ENCODE measurements around the gene TRIM8. TPM values are rescaled to one million over a fixed set of nuclear protein-coding genes. Genes with fewer than 3 reads are reported as not detected.

TRIM8 gene
- total and polyA plus RNA-seq, 9 of the 15 experiments (the other 6 are each of a cell fraction or from before 2014, with no cell fraction given): 1.7 to 26.0 (median 9.1) TPM

GRCh38 chr10:102644646-102645387 is 538 bp downstream of the TRIM8 start (continued):
- TF ChIP-seq ZBTB34 (CRISPR knock-in tag; IDR thresholded peaks at IDR 0.05): peak; percentile 6; the same call in 1 of the 2 replicates

GRCh38 chr10:102645388-102645740 is 1.1 kb downstream of the TRIM8 start:
- Histone ChIP-seq H3K9me3 (replicated peaks; ENCODE audit: control insufficient read depth, insufficient read depth, low read depth, low read length) (no peaks in the 10 kb centered on the region), H4K20me1 (replicated peaks; ENCODE audit: control insufficient read depth, insufficient read depth, low read length) (0 out of 2 replicates have a peak, but pooled peaks cover 4% of the 10 kb centered on the region), H3K9me1 (ENCODE audit: control insufficient read depth, insufficient read depth, low read length) (peaks cover 2% of the 10 kb centered on the region), H3K4me2 (ENCODE audit: insufficient read depth, low read length) (peak overlapping the region; percentile 87), H2AFZ (ENCODE audit: low read depth, low read length) (peak overlapping the region; percentile 51), H3K36me3 (ENCODE audit: control insufficient read depth, insufficient read depth, low read length) (peaks cover 3% of the 10 kb centered on the region; the same call in 2 of the 3 replicates), H3K79me2 (ENCODE audit: control insufficient read depth, insufficient read depth, low read length) (peaks cover 75% of the 10 kb centered on the region), H3K27me3 (ENCODE audit: control insufficient read depth in 2 of 2, insufficient read depth in 2 of 2, low read length in 2 of 2) (no peaks in the 10 kb centered on the region), H3K4me1 (replicated peaks in 1 of 2; ENCODE audit: control insufficient read depth in 2 of 2, insufficient read depth in 2 of 2, low read length in 2 of 2) (peaks cover 6 to 72% of the 10 kb centered on the region in 2 experiments; a peak in 4 of 5 replicates), H3K9ac (ENCODE audit: insufficient read depth in 1 of 2, low read depth in 2 of 2, low read length in 2 of 2) (peak overlapping the region; percentile 80 to 98), H3K4me3 (peak overlapping the region; percentile 78), H3K27ac (ENCODE audit: extremely low read depth, low read depth, low read length) (peak overlapping the region; percentile 89)
- ChIA-PET POLR2A (interaction anchor here (0.9 to 6.2 kb wide), 8 partner anchors 13 to 273 kb away, joined by 3 to 60 read pairs (median 4); partner anchors contain the start of genes ARL3, CNNM2 and SFXN2), CTCF (ENCODE audit: low intra/inter-chr PET ratio) (no interaction called here)
- peak; percentile 1 for ATAC-seq
- WGBS (ENCODE audit: insufficient coverage, low coverage, missing lambda C conversion rate): 0% methylated on average over 10 of the region's 12 CpGs
- in situ Hi-C loops (cut with MboI) (no loop called here), intact Hi-C loops (cut with micrococcal nuclease) (loop anchor here (5.0 kb wide), 1 partner anchor 67 kb away; the partner anchor contains the start of genes ARL3 and SFXN2)
- no TSS peak for BruUV-seq (replicated peaks)
- peak in 1 of 4 experiments; percentile 59 for DNase-seq (ENCODE audit: extremely low read depth in 1 of 4, low spot score in 3 of 4)
- no peak for FAIRE-seq
- TF ChIP-seq FOXK2 (conservative IDR thresholded peaks at IDR 0.05 in 1 of 2, IDR thresholded peaks at IDR 0.05 in 1 of 2; ENCODE audit: low read depth in 2 of 2) (peak; percentile 47 to 68), MCM3 (IDR thresholded peaks at IDR 0.05) (no peak), MEIS2 (IDR thresholded peaks at IDR 0.05; ENCODE audit: partially characterized antibody) (peak; percentile 54), NRF1 (conservative IDR thresholded peaks at IDR 0.05 in 1 of 2, IDR thresholded peaks at IDR 0.05 in 1 of 2) (peak in 1 of 2 experiments; percentile 37; a peak in 2 of 4 replicates), ZNF740 (CRISPR knock-in tag; IDR thresholded peaks at IDR 0.05) (no peak; the same call in 1 of the 2 replicates), ZNF740 (tag; IDR thresholded peaks at IDR 0.05) (peak in 1 of 2 experiments; percentile 83; a peak in 1 of 4 replicates), FOXJ2 (tag; IDR thresholded peaks at IDR 0.05) (0 out of 2 replicates have a peak, but pooled peaks have one; percentile 57), YY1 (IDR thresholded peaks at IDR 0.05; ENCODE audit: borderline replicate concordance in 1 of 3, control insufficient read depth in 1 of 3, extremely low read depth in 1 of 3, insufficient read depth in 3 of 3, insufficient read length in 1 of 3, insufficient replicate concordance in 2 of 3, low read depth in 1 of 3, low read length in 2 of 3) (peak in 2 of 3 experiments; percentile 28 to 82), JUND (IDR thresholded peaks at IDR 0.05; ENCODE audit: borderline replicate concordance, low read depth, low read length) (0 out of 2 replicates have a peak, but pooled peaks have one; percentile 2), JUND (tag; IDR thresholded peaks at IDR 0.05; ENCODE audit: borderline replicate concordance, low read depth, low read length) (no peak), GTF2E2 (tag; IDR thresholded peaks at IDR 0.05) (0 out of 2 replicates have a peak, but pooled peaks have one; percentile 53)
